Stimulated activated naive B cell treated with anti-CD40 and anti-IgM and Interleukin-4, amounts not matched to agents 10 μg/mL and 1 μg/mL and 100 μg/mL, for 72 hours (primary cell): ENCODE measurements around the gene CYP2U1.
"Not testable (repeated sequence)": the region's sequence is repeated elsewhere in the genome, so short reads cannot be mapped to it uniquely, and the experiment has no call there.

Experiments used
- ATAC-seq, 2 donors: fragments of 150-1000 bp; cut with Tn5 transposase; replicated peaks; 2 replicates each; pipeline ENCODE4 v1.10.0; 2021; ENCODE audit warnings: moderate library complexity in 1 of 2
- DNase-seq: peaks from one replicate; pipeline ENCODE4 v3.0.0; 2021
- H3K27ac Mint-ChIP-seq: one replicate; pipeline ENCODE4 v1.8.0; 2022; ENCODE audit warnings: mild to moderate bottlenecking, mixed read lengths
- H3K27me3 Mint-ChIP-seq, 2 donors: one replicate each; pipeline ENCODE4 v1.8.0; 2022; ENCODE audit warnings: mixed read lengths in 2 of 2
- H3K36me3 Mint-ChIP-seq, 2 donors: one replicate each; pipeline ENCODE4 v1.8.0; 2022; ENCODE audit warnings: mixed read lengths in 2 of 2, mild to moderate bottlenecking in 1 of 2
- H3K4me1 Mint-ChIP-seq, 2 donors: one replicate each; pipeline ENCODE4 v1.8.0; 2022; ENCODE audit warnings: mixed read lengths in 2 of 2, mild to moderate bottlenecking in 1 of 2
- H3K4me3 Mint-ChIP-seq, 2 donors: one replicate each; pipeline ENCODE4 v1.8.0; 2022; ENCODE audit warnings: mild to moderate bottlenecking in 2 of 2, mixed read lengths in 2 of 2, moderate library complexity in 1 of 2
- H3K9me3 Mint-ChIP-seq, 2 donors: one replicate each; pipeline ENCODE4 v1.8.0; 2022; ENCODE audit warnings: mixed read lengths in 2 of 2, mild to moderate bottlenecking in 1 of 2

The CYP2U1 gene

DNA sequence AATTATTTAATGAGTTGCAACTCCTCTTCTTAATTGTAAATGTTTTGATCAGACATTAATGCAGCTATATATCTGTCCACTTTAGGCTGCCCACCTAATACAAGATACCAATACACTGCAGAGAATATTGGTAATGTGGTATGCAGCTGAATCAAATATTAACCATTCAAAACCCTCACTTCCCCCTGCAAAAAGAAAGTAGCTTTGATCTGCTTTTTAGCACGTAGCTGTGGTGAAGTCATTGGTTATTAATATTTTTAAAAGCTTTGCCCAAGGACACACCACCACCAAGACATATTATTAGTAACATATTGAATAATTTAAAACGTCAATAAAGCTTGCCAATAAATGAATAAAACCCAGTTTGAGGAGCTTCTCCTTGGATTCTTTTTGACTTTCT is 28.6 kb upstream of the CYP2U1 start:
- Mint-ChIP-seq H3K27ac (no peak overlapping the region), H3K36me3 (peaks cover 3 to 6% of the 10 kb centered on the region in 2 donors), H3K4me3 (no peak overlapping the region), H3K27me3 (peaks cover 24 to 32% of the 10 kb centered on the region in 2 donors), H3K9me3 (peaks cover 6 to 13% of the 10 kb centered on the region in 2 donors), H3K4me1 (no peaks in the 10 kb centered on the region)
- ATAC-seq (no peak), DNase-seq (no peak)

DNA sequence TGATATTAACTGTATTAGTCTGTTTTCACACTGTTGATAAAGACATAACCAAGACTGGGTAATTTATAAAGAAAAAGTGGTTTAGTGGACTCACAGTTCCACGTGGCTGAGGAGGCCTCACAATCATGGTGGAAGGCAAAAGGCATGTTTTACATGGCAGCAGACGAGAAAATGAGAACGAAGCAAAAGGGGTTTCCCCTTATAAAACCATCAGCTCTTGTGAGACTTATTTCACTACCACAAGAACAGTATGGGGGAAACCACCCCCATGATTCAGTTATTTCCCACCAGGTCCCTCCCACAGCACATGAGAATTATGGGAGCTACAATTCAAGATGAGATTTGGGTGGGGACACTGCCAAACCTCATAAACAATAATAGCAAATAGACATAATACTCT is 26.3 kb upstream of the CYP2U1 start:
- H3K4me1 Mint-ChIP-seq: not testable (repeated sequence)

DNA sequence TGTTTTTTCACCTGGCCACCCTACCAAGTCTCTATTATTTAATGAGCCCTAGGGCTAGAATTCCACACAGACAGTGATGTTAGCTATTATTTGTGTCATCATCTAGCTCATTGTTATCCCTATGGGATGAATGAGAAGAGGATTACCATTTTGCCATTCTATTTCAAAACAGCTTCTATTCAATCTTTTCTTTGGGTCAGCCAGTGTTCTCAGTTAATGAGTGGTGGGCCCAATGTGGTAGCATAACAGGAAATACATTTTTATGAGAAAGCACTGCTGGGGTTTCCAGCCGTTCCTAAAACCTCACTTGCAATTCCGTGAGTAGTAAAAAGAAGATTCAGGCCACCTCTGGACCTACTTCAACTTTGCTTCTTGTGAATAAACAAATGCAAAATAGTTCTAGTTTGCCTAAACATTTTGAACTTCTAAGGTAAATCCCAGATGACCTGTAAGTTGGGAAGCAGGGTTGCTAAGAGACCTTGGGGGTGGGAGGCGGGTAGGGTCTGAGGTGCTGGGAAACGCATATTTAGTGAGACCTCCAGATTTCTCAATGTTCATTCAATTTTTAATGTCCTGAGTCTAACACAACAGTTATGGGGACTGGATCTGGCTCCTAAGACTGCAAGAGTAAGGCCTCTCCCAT is 24.8 kb upstream of the CYP2U1 start:
- H3K9me3 Mint-ChIP-seq: peaks cover 6 to 13% of the 10 kb centered on the region in 2 donors
- no peak overlapping the region for H3K4me3 Mint-ChIP-seq
- peaks cover 17 to 22% of the 10 kb centered on the region in 2 donors for H3K27me3 Mint-ChIP-seq
- H3K36me3 Mint-ChIP-seq: peaks cover 3 to 6% of the 10 kb centered on the region in 2 donors
- no peak overlapping the region for H3K27ac Mint-ChIP-seq
- H3K4me1 Mint-ChIP-seq: no peaks in the 10 kb centered on the region
- DNase-seq: no peak
- no peak for ATAC-seq

More for the DNA sequence above, 26.3 kb upstream of the CYP2U1 start:
- H3K27ac Mint-ChIP-seq, ATAC-seq, H3K36me3 Mint-ChIP-seq, H3K4me3 Mint-ChIP-seq, DNase-seq: not testable (repeated sequence)
- peaks cover 6 to 13% of the 10 kb centered on the region in 2 donors for H3K9me3 Mint-ChIP-seq
- H3K27me3 Mint-ChIP-seq: peaks cover 21 to 30% of the 10 kb centered on the region in 2 donors

DNA sequence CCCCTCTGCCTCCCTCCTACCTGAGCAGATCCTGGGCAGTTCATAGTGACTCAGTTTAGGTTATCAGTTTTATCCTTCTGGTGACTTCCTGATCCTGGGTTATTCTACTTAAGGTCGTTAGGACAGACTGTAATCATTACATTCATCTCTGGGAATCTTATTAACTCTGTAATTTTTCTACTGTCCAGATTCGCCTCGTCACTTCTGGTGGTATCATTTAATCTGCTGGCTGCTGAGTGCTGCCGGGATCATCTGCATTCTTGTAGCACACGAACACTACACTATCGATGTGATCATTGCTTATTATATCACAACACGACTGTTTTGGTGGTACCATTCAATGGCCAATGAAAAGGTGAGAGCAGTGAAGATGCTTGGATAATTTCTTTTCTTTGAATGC is 23.0 kb upstream of the CYP2U1 start:
- DNase-seq: no peak
- Mint-ChIP-seq H3K36me3 (peaks cover 3 to 6% of the 10 kb centered on the region in 2 donors), H3K9me3 (peaks cover 6 to 13% of the 10 kb centered on the region in 2 donors), H3K4me1 (no peaks in the 10 kb centered on the region), H3K4me3 (no peak overlapping the region), H3K27me3 (peaks cover 6 to 11% of the 10 kb centered on the region in 2 donors), H3K27ac (no peak overlapping the region)
- no peak for ATAC-seq

DNA sequence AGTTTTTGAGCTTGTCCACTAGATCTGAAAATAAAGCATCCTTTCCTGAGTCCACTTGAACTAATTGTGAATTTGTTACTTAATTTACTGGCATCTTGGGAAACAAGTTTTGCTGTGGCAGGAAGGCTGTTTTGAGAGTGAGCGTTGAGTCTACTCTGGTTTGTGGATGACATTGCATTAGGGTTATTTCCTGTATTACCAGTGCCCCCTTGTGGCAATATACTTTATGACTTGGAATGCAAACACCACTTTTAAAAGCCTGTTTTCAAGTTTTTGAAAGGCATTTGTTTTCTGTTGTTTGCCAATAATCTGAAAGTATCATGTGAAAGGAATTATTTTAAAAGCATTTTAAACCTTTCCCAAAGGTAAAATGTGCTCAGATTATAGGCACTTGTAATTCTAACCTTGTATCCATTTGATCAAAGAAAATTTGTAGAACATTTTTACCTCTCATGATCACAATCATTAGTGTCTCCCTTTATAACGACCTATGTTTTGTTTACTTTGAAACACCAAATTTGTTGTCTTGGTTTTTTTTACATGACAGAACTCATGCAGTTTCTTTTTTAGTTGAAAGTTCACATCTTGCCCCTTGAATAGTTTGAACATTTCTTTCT is 18.0 kb upstream of the CYP2U1 start:
- Mint-ChIP-seq H3K36me3 (no peaks in the 10 kb centered on the region), H3K4me1 (no peaks in the 10 kb centered on the region), H3K9me3 (no peaks in the 10 kb centered on the region), H3K4me3 (no peak overlapping the region), H3K27me3 (no peaks in the 10 kb centered on the region), H3K27ac (no peak overlapping the region)
- DNase-seq (no peak), ATAC-seq (peak; percentile 71 to 73)

DNA sequence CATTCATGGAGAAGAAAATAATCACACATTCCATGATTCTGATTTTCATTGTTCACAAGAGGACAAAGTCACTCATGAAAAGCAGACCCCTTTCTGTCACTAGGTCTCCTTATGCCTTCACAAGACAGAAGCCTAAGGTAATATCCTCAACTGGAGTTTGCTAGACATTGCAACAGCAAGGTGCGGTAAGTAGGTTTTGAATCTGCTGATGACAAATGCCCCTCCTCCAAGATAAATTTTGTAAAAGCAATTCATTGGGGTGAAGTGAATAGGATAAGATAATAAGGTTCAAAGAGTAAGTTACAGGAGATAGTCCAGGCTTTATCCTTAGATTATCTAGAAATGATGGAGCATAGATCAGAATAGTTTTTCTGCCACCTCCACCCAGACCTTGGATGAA is 16.1 kb upstream of the CYP2U1 start:
- peaks cover 2 to 10% of the 10 kb centered on the region in 2 donors for H3K36me3 Mint-ChIP-seq
- no peaks in the 10 kb centered on the region for H3K4me1 Mint-ChIP-seq
- no peaks in the 10 kb centered on the region for H3K27me3 Mint-ChIP-seq

DNA sequence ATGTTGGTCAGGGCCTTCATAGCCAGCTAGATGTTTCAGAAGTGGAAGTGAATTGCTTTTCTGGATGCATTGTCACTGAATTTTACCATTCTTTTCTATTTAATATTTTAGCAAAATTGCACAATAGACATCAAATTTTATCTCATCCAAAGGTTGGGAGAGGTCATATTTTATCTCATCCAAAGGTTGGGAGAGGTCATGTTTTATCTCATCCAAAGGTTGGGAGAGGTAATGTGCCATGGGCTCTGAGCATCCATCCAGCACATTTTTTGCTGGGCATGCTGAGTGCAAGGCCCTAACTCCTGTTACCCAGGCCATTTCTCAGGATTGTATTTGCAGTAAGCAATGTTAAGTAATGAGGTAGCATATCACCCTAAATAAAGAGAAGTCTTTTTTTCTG is 14.7 kb upstream of the CYP2U1 start:
- no peak overlapping the region for H3K27ac Mint-ChIP-seq
- H3K4me3 Mint-ChIP-seq: no peak overlapping the region
- peaks cover 2 to 10% of the 10 kb centered on the region in 2 donors for H3K36me3 Mint-ChIP-seq
- no peak for ATAC-seq
- DNase-seq: no peak
- H3K9me3 Mint-ChIP-seq: peaks cover 5 to 7% of the 10 kb centered on the region in 2 donors
- H3K27me3 Mint-ChIP-seq: no peaks in the 10 kb centered on the region
- no peaks in the 10 kb centered on the region for H3K4me1 Mint-ChIP-seq

More for the DNA sequence above, 16.1 kb upstream of the CYP2U1 start:
- Mint-ChIP-seq H3K9me3 (peaks cover 5 to 7% of the 10 kb centered on the region in 2 donors), H3K27ac (no peak overlapping the region), H3K4me3 (no peak overlapping the region)
- ATAC-seq (no peak), DNase-seq (no peak)

DNA sequence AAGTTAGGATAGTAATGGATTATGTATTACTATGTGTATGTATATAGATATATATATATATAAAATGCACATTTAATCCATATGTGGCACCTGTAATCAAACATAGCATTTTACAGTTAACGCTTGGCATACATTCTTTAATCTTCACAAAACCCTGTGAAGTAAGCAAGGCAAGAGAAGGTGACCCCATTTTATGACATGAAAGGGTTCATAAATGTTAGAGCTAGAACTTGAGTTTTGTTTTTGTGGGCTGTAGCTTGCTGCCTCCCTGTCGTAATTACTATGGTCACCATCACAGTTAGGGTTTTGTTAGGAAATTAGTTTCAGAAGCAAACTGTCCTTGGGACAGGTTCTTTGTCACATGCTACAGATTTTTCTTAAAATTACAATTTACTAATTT is 13.8 kb upstream of the CYP2U1 start:
- no peak for ATAC-seq
- Mint-ChIP-seq H3K27me3 (peaks cover 0 to 2% of the 10 kb centered on the region in 2 donors), H3K27ac (no peak overlapping the region), H3K4me1 (no peaks in the 10 kb centered on the region), H3K9me3 (peaks cover 5 to 7% of the 10 kb centered on the region in 2 donors), H3K36me3 (peaks cover 2 to 10% of the 10 kb centered on the region in 2 donors), H3K4me3 (no peak overlapping the region)
- no peak for DNase-seq

DNA sequence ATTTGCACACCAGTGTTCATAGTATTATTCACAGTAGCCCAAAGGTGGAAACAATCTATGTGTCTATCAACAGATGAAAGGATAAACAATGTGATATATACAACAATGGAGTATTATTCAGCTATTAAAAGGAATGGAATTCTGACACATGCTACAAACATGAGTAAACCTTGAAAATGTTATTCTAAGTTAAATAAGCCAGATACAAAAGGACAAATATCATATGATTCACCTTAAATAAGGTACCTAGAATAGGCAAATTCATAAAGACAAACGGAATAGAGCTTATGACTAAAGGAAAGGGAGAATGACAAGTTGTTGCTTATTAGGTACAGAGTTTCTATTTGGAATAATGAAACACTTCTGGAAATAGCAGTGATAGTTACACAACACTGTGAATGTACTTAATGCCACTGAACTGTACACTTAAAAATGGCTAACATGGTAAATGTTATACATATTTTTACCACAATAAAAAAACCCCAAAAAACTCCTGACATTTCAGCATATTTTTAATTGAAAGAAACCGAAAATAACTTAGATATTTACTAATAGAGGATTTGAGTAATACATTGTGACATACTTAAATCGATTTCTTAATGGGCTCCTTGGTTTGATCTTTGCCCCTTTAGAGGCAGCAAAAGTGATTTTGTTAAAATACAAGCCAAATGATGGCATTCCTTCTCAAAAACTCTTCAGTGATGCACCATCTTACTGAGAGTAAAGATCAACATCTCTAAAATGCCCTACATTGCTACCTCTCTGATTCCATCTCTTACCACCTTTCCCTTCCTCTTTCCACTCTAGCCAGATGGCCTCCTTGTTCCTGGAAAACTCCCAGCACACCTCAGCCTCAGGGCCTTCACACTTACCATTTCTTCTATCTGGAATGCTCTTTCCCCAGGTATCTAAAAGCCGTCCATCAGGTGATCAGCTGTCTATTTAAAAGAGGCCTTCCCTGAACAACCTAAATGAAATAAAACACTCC is 8.6 kb upstream of the CYP2U1 start:
- no peak for ATAC-seq
- no peak for DNase-seq
- H3K9me3 Mint-ChIP-seq: peaks cover 5 to 7% of the 10 kb centered on the region in 2 donors
- no peak overlapping the region for H3K4me3 Mint-ChIP-seq
- H3K27ac Mint-ChIP-seq: no peak overlapping the region
- H3K27me3 Mint-ChIP-seq: peaks cover 0 to 3% of the 10 kb centered on the region in 2 donors
- peaks cover 2 to 10% of the 10 kb centered on the region in 2 donors for H3K36me3 Mint-ChIP-seq
- H3K4me1 Mint-ChIP-seq: no peaks in the 10 kb centered on the region

DNA sequence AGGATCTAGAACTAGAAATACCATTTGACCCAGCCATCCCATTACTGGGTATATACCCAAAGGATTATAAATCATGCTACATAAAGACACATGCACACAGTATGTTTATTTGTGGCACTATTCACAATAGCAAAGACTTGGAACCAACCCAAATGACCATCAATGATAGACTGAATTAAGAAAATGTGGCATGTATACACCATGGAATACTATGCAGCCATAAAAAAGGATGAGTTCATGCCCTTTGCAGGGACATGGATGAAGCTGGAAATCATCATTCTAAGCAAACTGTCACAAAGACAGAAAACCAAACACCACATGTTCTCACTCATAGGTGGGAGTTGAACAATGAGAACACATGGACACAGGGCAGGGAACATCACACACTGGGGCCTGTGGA is 5.6 kb upstream of the CYP2U1 start:
- not testable (repeated sequence) for H3K27ac Mint-ChIP-seq, H3K9me3 Mint-ChIP-seq, DNase-seq, H3K4me1 Mint-ChIP-seq, H3K36me3 Mint-ChIP-seq, H3K4me3 Mint-ChIP-seq, H3K27me3 Mint-ChIP-seq, ATAC-seq

DNA sequence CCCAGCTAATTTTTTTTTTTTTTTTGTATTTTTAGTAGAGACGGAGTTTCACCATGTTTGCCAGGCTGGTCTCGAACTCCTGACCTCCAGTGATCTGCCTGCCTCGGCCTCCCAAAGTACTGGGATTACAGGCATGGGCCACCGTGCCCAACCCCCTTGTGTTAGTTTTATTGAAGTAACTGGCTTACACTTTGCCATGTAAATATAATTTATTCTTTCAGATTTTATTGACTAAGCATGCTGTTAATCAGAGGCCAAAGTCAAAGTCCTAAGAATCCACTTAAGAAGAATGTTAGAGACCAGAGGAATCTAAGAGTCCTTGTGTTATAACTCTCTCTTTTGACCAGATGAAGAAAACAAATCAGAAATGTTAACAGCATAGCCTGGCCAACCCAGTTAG is 4.5 kb upstream of the CYP2U1 start:
- not testable (repeated sequence) for ATAC-seq, H3K27me3 Mint-ChIP-seq, H3K4me3 Mint-ChIP-seq, H3K9me3 Mint-ChIP-seq, H3K27ac Mint-ChIP-seq, H3K36me3 Mint-ChIP-seq, DNase-seq
- H3K4me1 Mint-ChIP-seq: peaks cover 5 to 11% of the 10 kb centered on the region in 2 donors

DNA sequence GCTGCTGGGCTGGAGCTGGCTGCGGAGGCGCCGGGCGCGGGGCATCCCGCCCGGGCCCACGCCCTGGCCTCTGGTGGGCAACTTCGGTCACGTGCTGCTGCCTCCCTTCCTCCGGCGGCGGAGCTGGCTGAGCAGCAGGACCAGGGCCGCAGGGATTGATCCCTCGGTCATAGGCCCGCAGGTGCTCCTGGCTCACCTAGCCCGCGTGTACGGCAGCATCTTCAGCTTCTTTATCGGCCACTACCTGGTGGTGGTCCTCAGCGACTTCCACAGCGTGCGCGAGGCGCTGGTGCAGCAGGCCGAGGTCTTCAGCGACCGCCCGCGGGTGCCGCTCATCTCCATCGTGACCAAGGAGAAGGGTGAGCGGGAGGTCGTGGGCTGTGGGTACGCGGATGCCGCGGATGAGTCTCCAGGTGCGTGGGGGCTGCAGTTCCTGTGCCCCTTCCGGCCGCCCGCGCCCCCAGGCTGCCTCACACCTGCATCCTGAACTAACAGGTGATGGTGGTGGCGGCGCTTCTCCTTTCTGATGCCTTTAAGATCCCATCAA is 499 bp downstream of the CYP2U1 start:
- H3K27me3 Mint-ChIP-seq: no peaks in the 10 kb centered on the region
- peak; percentile 13 for DNase-seq

DNA sequence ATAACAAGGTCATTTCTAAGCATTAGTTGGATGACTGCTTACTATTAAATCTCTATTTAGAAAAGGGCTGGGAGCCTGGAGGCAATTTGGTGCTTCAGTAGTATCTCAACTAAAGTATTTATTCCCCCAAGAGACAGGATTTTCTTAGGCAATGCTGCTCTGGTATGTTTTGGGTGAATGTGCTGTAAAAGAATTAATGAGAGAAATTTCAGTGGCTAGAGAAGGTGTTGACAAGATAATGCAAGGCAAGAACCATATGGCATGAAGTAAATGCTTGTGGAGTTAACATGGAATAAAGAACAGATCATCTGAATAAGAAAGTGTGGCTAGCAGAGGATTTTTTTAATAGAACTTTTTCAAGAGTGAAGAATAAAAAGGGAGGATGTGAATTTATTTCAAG is 3.9 kb downstream of the CYP2U1 start:
- H3K4me1 Mint-ChIP-seq: peaks cover 31 to 55% of the 10 kb centered on the region in 2 donors
- H3K9me3 Mint-ChIP-seq: no peaks in the 10 kb centered on the region
- DNase-seq (no peak), ATAC-seq (no peak)
- H3K27me3 Mint-ChIP-seq: no peaks in the 10 kb centered on the region
- no peak overlapping the region for H3K4me3 Mint-ChIP-seq
- peaks cover 4 to 6% of the 10 kb centered on the region in 2 donors for H3K36me3 Mint-ChIP-seq
- H3K27ac Mint-ChIP-seq: no peak overlapping the region

More for the DNA sequence above, 499 bp downstream of the CYP2U1 start:
- Mint-ChIP-seq H3K4me1 (peaks cover 25 to 48% of the 10 kb centered on the region in 2 donors), H3K36me3 (no peaks in the 10 kb centered on the region), H3K9me3 (no peaks in the 10 kb centered on the region), H3K27ac (peak overlapping the region; percentile 87), H3K4me3 (peak overlapping the region; percentile 89 to 96)
- ATAC-seq: peak; percentile 34 to 35

DNA sequence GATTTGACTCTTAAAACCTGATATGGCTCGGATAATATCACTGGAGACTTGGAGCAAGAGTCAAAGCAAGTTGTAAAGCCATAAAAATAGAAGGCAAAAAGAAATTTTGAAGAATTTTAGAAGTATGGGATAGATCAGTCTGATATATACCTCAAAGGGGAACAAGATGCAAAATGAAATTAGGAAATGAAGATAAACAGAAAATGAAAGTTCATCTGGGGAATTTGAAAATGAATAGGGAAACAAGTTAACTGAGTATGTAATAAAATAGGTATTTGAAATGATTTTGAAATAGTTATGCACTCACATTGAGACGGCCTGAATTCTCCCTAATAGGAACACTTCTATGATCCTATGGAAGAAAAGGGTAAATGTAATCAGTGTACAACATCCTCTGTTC is 5.7 kb downstream of the CYP2U1 start:
- H3K4me3 Mint-ChIP-seq: peak overlapping the region; percentile 36 to 61
- no peak for DNase-seq
- no peaks in the 10 kb centered on the region for H3K9me3 Mint-ChIP-seq

More for the DNA sequence above, 5.7 kb downstream of the CYP2U1 start:
- peaks cover 4 to 6% of the 10 kb centered on the region in 2 donors for H3K36me3 Mint-ChIP-seq
- H3K27me3 Mint-ChIP-seq: no peaks in the 10 kb centered on the region
- ATAC-seq: peak; percentile 41 to 60
- H3K4me1 Mint-ChIP-seq: peaks cover 25 to 43% of the 10 kb centered on the region in 2 donors
- no peak overlapping the region for H3K27ac Mint-ChIP-seq
